OCI-LY7 (cell line): ENCODE results near the gene PNMA6F. TPM values are rescaled to one million over a fixed set of nuclear protein-coding genes. Genes with fewer than 3 reads are reported as not detected.
"Not testable (repeated sequence)": the region's sequence is repeated elsewhere in the genome, so short reads cannot be mapped to it uniquely, and the experiment has no call there.

ENCODE experiments used
- BruUV-seq: library from RNA; stranded (reverse); fragments of 400-500 nt; replicated peaks from 2 replicates; lab custom pipeline; 2021; lab: Mats Ljungman, UMichigan
- CTCF ChIA-PET: fragments of 300-600 bp; sonication (Branson Sonifier 250); formaldehyde crosslinking; loops from one replicate; lab custom pipeline; 2022; ENCODE audit warnings: antibody characterized with exemption; ENCODE audit not compliant: unreplicated experiment; lab: Charles Lee
- POLR2A ChIA-PET: fragments of 300-600 bp; sonication (Branson Sonifier 250); formaldehyde crosslinking; loops from one replicate; lab custom pipeline; 2022; ENCODE audit warnings: antibody characterized with exemption; lab: Charles Lee
- DNase-seq: peaks from one replicate; pipeline ENCODE4 v3.0.0-alpha.2; 2015; ENCODE audit warnings: low spot score
- H2AFZ ChIP-seq: fragments of 200-600 bp; sonication (generic), shearing (Covaris generic); 2 replicates; pipeline ENCODE4 v1.6.1; 2014; ENCODE audit warnings: mild to moderate bottlenecking, antibody characterized with exemption, low read length, moderate library complexity
- H3K27ac ChIP-seq: fragments of 200-600 bp; sonication (generic); 2 replicates; pipeline ENCODE4 v1.5.1; 2014; ENCODE audit warnings: mixed run types, low read depth, mild to moderate bottlenecking, moderate library complexity, low read length, inconsistent platforms; ENCODE audit not compliant: poor library complexity, severe bottlenecking
- H3K36me3 ChIP-seq: fragments of 200-600 bp; sonication (generic); 2 replicates; pipeline ENCODE4 v1.6.1; 2014; ENCODE audit warnings: mild to moderate bottlenecking, antibody characterized with exemption, low read length, moderate library complexity, mixed read lengths; ENCODE audit not compliant: insufficient read depth
- H3K4me1 ChIP-seq: fragments of 200-600 bp; sonication (generic); 2 replicates; pipeline ENCODE4 v1.5.1; 2014; ENCODE audit warnings: mild to moderate bottlenecking, low read length; ENCODE audit not compliant: insufficient read depth, poor library complexity, severe bottlenecking
- H3K4me2 ChIP-seq: fragments of 200-600 bp; sonication (generic); 2 replicates; pipeline ENCODE4 v1.6.1; 2014; ENCODE audit warnings: mild to moderate bottlenecking, low read length
- H3K4me3 ChIP-seq: fragments of 200-600 bp; sonication (generic); 2 replicates; pipeline ENCODE4 v1.5.1; 2014; ENCODE audit warnings: mild to moderate bottlenecking, low read depth, low read length; ENCODE audit not compliant: poor library complexity, severe bottlenecking
- H3K79me2 ChIP-seq: fragments of 200-600 bp; sonication (generic); 2 replicates; pipeline ENCODE4 v1.6.1; 2016; ENCODE audit warnings: low read depth, mild to moderate bottlenecking, low read length, moderate library complexity, mixed read lengths; ENCODE audit not compliant: insufficient read depth
- H3K9me2 ChIP-seq: fragments of 200-600 bp; sonication (generic); 2 replicates; pipeline ENCODE4 v1.6.1; 2016; ENCODE audit warnings: mild to moderate bottlenecking, low read length, mixed read lengths; ENCODE audit not compliant: insufficient read depth
- H3K9me3 ChIP-seq: fragments of 200-600 bp; sonication (generic); 2 replicates; pipeline ENCODE4 v1.6.1; 2014; ENCODE audit warnings: mild to moderate bottlenecking, mixed run types, low read length, mixed read lengths
- H4K20me1 ChIP-seq: fragments of 200-600 bp; sonication (generic); 2 replicates; pipeline ENCODE4 v1.6.1; 2014; ENCODE audit warnings: mild to moderate bottlenecking, antibody characterized with exemption, low read length, moderate library complexity, mixed read lengths; ENCODE audit not compliant: insufficient read depth
- CTCF ChIP-seq: fragments of 200-600 bp; sonication (generic); conservative IDR thresholded peaks from 2 replicates; pipeline ENCODE4 v1.5.1; 2014; ENCODE audit warnings: mild to moderate bottlenecking, antibody characterized with exemption, low read length, moderate library complexity, mixed read lengths
- EZH2phosphoT487 ChIP-seq: fragments of 200-600 bp; sonication (generic); IDR thresholded peaks from 2 replicates; pipeline ENCODE4 v1.6.1; 2018; ENCODE audit warnings: low read depth, borderline replicate concordance, mild to moderate bottlenecking, mixed run types, antibody characterized with exemption, low read length, moderate library complexity, mixed read lengths
- intact Hi-C: fragments of 100-400 bp; cut with micrococcal nuclease; formaldehyde crosslinking; loops from one replicate; pipeline ENCODE4 v1.10.0; 2022; ENCODE audit not compliant: unreplicated experiment
- total RNA-seq, 2 experiments: library from RNA; depleted of rRNA in 1 of 2; stranded (reverse); fragments of >200 nt in 1 of 2; shearing (Covaris generic) in 1 of 2; gene quantifications; 2 replicates each; pipeline ENCODE4 v1.2.3, GENCODE V29; 2014 to 2022

Gene PNMA6F
- total RNA-seq, 2 experiments from 2014 or later: not detected

GRCh38 chrX:153327561-153327960 is 6.0 kb upstream of the PNMA6F start:
- POLR2A ChIA-PET: no interaction called here
- no peaks in the 10 kb centered on the region for H3K9me3 ChIP-seq
- H3K79me2 ChIP-seq: no peaks in the 10 kb centered on the region
- no peaks in the 10 kb centered on the region for H3K9me2 ChIP-seq
- BruUV-seq: no TSS peak
- H3K4me2 ChIP-seq: no peak overlapping the region
- intact Hi-C loops: no loop called here
- no peaks in the 10 kb centered on the region for H4K20me1 ChIP-seq
- no peaks in the 10 kb centered on the region for H3K36me3 ChIP-seq
- CTCF ChIA-PET: no interaction called here
- H3K4me1 ChIP-seq: no peaks in the 10 kb centered on the region
- no peak for DNase-seq
- TF ChIP-seq EZH2phosphoT487 (no peak), CTCF (no peak)
- no peak overlapping the region for H2AFZ ChIP-seq
- H3K27ac ChIP-seq: no peak overlapping the region
- H3K4me3 ChIP-seq: no peak overlapping the region

GRCh38 chrX:153320555-153321184 is 897 bp downstream of the PNMA6F start:
- Histone ChIP-seq H3K9me2 (no peaks in the 10 kb centered on the region), H2AFZ (no peak overlapping the region), H3K4me1 (no peaks in the 10 kb centered on the region), H3K36me3 (no peaks in the 10 kb centered on the region), H3K4me2 (no peak overlapping the region), H3K9me3 (no peaks in the 10 kb centered on the region), H3K79me2 (no peaks in the 10 kb centered on the region), H3K4me3 (no peak overlapping the region), H4K20me1 (no peaks in the 10 kb centered on the region), H3K27ac (no peak overlapping the region)
- ChIA-PET CTCF (no interaction called here), POLR2A (no interaction called here)
- DNase-seq: no peak
- no TSS peak for BruUV-seq
- intact Hi-C loops: no loop called here
- TF ChIP-seq EZH2phosphoT487 (no peak), CTCF (no peak)

GRCh38 chrX:153320047-153320443 is 1.5 kb downstream of the PNMA6F start:
- not testable (repeated sequence) for BruUV-seq

More at GRCh38 chrX:153320047-153320443, 1.5 kb downstream of the PNMA6F start:
- H3K9me3 ChIP-seq, H2AFZ ChIP-seq, H3K4me3 ChIP-seq, H3K27ac ChIP-seq, H3K79me2 ChIP-seq, DNase-seq, H3K4me1 ChIP-seq, H3K36me3 ChIP-seq, intact Hi-C loops, H4K20me1 ChIP-seq, H3K9me2 ChIP-seq, CTCF ChIA-PET, POLR2A ChIA-PET, H3K4me2 ChIP-seq: not testable (repeated sequence)
